SIG-M5 (cell line): ENCODE measurements around the gene ATP10D.
"Not testable (repeated sequence)": the region's sequence is repeated elsewhere in the genome, so short reads cannot be mapped to it uniquely, and the experiment has no call there.

Source experiments
- DNase-seq: peaks from one replicate; lab custom pipeline; 2025; lab: John Stamatoyannopoulos, UW

ATP10D gene

DNA sequence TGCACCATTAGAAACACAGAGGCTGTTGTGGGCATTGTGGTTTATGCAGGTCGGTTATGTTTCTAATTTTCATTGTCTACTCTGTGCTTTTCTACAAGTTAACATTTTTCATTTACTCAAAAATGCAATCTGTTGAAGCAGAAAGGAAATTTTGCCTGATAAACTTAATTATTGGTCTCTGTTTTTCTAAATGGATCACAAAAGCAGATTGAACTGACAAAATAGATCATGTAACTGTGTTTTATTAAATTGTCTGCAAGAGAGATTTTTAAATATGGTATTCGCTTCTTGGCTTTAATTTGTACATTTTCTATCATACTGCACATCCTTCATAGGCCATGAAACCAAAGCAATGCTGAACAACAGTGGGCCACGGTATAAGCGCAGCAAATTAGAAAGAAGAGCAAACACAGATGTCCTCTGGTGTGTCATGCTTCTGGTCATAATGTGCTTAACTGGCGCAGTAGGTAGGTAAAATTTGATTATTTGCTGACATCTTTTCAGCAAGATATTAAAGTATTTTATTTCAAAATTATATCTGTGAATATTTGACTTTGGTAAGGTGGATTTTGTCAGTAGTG lies 50.6 kb downstream of the ATP10D start:
- DNase-seq: no peak

DNA sequence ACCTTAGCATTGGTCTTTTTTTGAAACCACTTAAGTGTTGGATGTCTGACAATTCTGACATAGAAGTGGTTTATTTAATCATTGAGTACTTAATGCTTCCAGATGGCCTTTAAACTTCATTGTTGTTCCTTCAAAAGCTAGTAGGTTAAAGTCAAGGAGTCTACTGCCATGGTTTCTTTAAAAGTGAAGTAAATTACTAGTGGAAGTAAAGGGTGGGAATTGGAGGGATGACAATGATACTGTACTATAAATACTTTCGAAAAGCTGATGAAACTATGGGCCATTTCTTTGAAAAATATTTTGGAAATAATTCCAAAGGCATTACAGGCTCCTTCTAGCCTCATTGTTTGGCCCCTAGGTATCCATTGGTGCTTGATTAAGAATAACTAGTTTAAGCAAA lies 51.9 kb downstream of the ATP10D start:
- DNase-seq: no peak

DNA sequence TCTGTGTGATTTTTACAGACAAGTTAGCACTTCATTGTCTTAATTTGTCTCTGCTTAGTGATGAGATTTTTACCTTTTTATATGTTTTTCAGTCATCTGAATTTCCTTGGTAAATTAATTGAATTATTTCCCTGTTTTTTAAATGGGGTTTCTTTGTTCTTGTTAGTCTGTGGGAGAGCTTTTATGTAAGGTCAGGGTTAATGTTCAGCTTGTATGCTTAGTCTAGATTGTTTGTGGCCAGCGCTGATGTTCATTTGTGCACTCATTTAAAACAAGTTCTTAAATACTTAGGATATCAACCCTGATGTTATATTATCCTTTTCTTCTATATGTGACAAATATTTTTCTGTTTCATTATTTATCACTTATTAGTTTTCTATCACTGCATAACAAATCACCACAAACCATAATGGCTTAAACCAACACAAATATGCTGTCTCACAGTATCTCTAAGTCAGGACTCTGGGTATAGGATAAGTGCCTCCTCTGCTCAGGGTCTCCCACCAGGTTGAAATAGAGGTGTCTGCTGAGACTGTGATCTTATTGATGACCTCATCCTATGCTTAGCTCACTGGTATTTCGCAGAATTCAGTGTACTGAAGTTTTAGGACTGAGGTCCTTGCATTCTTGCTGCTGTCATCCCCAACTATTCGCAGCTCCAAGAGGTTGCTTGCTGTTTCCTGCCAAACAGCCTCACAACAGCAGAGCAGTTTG lies 53.2 kb downstream of the ATP10D start:
- no peak for DNase-seq

DNA sequence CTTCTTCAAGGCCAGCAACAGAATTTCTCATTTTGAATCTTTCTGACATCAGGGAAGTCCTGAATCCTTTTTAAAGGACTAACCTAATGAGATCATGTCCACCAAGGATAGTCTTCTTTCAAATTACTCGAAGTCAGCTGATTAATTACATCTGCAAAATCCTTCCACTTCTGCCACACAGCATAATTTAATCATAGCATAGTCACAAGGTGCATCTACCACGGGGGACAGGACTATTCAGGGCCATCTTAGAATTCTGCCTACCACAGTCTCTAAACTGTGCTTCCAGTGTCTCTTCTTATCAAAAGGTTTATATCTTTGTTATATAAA lies 53.7 kb downstream of the ATP10D start:
- no peak for DNase-seq

DNA sequence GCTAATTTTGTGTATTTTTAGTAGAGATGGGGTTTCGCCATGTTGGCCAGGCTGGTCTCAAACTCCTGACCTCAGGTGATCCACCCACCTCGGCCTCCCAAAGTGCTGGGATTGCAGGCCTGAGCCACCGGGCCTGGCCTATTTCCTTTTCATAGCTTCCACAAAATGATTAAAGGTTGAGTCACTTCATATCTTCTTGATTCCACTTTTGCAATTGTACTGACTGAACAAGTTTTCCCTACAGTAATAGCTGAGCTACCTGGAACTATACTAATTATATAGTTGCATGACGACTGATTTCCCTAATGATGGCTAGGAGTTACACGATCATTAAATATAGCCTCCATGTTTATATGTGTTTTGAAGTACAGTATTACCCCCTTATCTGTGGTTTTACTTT lies 57.6 kb downstream of the ATP10D start:
- not testable (repeated sequence) for DNase-seq

DNA sequence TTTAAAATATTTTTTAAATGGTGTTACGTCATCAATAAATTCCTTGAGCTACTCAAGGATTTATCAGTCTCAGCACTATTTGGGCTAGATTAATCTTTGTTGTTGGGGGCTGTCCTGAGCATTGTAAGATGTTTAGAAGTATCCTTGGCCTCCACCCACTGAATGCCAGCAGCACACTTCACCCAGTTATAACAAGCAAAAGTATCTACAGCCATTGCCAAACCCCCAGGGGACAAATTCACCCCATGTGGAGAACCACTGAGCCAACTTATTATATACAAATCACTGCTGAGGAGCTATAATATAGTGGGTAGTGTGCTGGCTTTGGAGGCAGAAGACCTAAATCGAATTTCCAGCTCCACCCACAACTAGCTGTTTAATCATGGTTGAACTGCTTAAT lies 58.3 kb downstream of the ATP10D start:
- no peak for DNase-seq

DNA sequence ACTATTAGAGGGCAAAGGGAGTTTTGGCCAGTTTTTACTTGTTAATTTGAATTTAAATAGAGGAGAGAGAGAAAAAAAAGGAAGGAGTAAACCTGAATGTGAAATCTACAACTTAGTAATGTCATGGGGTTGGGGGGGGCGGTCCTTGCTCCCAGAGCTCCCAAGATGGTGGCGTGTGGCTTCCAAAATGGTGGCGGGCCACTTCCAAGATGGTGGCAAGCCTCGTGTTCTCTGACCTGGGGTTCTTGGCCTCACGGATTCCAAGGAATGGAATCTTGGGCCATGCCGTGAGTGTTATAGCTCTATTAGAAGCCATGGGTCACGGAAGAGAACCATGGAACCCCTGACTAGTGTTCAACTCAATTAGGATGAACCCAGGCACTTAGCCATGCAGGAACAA lies 65.3 kb downstream of the ATP10D start:
- not testable (repeated sequence) for DNase-seq

DNA sequence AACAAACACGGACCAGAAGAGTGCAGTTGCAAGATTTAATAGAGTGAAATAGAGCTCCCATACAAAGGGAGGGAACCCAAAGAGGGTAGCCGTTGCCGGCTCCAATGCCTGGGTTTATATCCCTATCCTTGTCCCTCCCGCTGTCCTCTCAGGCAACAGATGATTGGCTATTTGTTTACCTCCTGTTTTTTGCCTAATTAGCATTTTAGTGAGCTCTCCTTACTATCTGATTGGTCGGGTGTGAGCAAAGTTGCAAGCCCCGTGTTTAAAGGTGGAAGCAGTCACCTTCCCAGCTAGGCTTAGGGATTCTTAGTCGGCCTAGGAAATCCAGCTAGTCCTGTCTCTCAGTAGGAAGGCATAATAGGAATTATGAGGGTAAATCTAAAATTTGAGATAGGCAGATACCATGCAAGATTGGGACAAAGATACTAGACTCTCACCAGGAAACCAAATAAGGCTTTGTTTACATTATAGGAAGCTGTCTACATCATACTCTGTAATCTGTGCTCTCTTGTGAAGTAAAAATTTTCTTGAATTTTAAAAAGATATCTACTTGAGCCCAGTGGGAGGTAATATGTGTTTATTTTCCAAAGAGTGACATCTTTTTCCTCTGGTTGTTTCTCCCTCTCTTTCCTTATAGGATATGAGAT lies 65.9 kb downstream of the ATP10D start:
- DNase-seq: no peak

DNA sequence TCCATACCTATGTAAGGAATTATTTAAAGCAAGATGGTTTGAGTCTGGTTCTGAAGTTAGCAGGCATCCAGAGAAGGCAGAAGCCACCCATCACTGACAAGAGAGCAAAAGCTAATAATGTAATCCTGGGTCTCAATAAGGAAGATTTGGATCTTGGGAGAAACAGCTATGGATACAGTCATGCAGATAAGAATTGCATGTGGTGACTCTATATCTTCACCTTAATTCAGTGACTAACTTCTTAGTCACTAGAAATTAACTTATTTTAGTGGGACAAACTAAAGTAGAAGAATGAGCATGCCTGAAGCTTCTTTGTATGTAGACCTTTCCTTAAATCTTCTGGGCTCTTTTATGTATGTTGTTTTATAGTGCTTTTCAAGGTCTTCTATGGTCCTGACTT lies 66.6 kb downstream of the ATP10D start:
- no peak for DNase-seq

DNA sequence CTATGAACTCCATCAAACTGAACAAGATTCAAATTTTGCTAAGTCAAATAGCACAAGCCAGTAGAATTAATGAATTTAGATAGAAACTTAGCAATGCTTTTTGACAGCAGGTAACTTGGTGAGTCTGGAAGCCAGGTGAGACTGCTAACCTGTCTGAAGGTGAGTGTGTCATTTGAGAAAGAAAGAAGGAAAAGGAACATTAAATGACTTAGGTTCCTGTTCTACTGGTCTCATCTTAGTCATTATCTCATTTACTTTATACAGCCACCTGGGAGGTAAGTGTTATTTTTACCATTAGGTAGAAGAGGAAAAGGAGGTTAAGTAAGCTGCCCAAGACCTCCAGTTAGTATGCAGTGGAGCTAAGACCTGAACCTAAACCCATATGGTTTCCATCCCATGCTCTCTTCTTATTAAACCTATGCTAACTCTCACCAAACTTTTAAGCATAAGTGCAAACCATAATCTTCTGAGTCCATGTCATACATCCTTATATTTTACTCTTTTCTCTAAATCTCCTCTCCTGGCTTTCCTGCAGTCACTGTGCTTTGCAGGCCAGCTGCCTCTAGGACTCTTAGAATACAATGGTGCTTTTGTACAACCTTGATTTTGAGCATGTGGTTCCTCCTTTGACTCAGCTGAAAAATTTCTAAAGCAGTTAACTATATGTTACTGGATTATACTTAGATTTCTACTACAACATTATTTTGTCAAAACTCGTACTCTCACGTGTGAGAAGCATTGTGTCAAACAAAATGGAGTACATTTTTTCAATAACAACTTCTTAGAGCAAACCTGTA lies 68.5 kb downstream of the ATP10D start:
- no peak for DNase-seq

DNA sequence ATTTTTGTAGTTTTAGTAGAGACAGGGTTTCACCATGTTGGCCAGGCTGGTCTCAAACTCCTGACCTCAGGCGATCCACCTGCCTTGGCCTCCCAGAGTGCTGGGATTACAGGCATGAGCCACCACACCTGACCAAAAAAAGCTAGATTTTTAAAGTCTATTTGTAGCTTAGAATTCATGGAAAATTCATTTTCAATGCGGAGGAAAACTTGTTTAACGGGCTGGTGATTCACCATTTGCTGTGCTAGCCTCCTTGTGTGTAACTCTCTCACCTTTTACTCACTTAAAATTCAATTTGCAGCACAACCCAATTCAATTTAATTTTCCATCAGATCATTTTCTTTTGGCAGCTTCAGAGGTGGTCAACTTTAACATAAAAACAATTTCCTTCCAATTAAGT lies 70.8 kb downstream of the ATP10D start:
- DNase-seq: not testable (repeated sequence)

DNA sequence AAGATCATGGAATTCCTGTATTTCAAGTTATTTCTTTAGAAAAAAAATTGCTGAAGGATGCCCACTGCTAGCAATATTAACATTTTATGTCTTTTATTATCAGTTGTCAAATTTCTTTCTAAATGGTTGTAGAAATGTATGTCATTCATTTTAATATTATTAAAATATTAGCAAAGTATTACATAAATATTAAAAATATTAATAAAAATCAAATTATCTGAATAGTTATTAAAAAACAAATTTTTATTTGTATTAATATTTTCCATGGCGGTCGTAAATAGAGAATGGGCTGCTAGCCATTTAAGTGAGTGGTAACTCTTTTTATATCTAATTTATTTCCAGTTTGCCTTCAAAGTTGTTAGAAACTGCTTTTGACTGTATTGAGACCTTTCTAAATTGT lies 72.2 kb downstream of the ATP10D start:
- no peak for DNase-seq

DNA sequence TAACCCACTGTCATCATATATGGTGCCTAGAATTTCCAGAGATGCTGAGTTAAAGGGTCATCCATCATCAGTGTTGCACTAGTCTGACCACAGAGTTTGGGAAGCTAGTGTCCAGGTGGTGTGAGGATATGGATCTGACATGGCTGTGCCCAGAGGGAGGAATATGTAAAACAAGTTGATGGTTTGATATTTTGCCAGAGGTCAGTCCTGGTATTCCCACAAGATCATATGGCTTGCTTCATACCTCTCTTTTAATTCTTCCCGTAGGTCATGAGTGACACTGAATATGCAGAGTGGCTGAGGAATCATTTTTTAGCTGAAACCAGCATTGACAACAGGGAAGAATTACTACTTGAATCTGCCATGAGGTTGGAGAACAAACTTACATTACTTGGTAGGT lies 75.6 kb downstream of the ATP10D start:
- DNase-seq: no peak

DNA sequence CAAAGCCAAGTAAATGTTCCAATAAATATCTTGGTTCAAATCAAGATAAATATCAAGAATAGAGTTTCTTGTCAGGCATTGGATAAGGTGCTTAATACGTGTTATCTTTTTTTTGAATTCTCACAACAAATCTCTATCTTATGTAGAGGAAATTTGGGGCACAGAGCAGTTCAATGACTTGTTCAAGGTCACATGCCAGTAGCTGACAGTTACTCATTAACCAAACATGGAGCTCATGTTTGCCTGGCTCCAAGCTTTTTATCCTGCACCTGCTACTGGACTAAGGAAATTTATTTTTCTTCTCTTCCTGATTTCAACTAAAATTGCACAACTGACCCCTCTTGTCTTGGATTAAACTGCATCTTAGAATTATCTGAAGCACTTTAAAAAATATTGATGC lies 76.3 kb downstream of the ATP10D start:
- DNase-seq: no peak

DNA sequence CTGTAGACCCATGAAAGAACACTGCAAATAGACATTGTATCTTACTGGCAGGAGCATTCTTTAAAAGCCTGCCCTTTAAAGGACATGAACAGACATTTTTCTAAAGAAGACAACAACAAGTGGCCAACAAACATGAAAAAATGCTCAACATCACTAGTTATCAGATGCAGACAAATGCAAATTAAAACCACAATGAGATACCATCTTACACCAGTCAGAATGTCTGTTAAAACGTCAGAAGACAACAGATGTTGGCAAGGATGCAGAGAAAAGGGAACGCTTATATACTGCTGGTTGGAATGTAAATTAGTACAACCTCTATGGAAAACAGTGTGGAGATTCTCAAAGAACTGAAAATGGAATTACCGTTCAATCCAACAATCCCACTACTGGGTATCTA lies 77.2 kb downstream of the ATP10D start:
- DNase-seq: no peak

DNA sequence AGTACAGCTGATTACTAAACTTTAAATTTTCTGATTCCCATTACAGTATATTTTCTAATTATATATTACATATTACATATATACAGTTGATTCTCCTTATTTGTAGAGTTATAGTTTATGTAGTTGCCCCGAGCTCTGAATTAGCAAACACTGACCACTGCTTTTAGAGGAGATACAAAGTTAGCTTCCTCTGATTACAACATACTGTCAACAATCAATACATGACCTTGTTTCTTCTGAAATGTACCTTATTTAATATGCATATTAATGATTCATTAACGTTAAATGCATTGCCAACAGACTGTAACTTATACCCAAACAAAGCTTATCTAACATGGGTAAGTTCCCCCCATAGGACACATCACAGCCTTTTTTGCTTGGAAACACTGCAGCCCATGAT lies 81.5 kb downstream of the ATP10D start:
- DNase-seq: no peak

DNA sequence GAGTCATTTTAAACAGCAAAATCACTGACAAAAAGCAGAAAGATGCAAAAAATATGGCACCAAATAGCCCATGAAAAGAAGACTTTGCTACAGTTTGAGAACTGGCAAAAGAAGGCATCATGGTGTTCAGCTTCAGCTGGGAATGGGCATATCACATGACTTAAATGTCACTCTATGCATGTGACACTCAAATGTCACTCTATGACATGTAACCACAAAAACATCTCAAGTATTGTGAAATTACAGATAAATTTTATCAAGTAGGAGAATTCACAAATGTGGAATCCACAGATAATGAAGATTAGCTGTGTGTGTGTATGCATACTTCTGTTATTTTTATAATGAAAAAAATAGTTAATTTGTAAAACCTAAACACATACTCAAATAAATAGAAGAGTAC lies 81.9 kb downstream of the ATP10D start:
- no peak for DNase-seq

DNA sequence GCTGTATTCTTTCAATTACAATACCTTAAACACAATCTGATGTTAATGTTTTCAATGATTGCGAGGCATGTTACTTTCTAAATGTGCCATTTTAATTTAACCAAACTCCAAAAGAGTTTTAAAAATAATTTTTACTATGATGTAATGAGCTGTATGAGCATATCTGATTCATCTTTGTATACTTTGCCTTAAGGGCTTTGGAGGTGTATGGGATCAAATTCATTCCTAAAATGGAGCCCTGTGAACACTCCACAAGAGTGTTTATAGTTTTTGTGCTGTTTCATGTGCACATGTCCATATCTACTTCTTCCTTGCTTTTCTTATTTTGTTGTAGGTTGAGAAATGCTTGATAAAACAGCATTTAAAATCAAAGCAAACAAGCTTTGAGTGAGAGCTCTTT lies 82.4 kb downstream of the ATP10D start:
- DNase-seq: no peak

DNA sequence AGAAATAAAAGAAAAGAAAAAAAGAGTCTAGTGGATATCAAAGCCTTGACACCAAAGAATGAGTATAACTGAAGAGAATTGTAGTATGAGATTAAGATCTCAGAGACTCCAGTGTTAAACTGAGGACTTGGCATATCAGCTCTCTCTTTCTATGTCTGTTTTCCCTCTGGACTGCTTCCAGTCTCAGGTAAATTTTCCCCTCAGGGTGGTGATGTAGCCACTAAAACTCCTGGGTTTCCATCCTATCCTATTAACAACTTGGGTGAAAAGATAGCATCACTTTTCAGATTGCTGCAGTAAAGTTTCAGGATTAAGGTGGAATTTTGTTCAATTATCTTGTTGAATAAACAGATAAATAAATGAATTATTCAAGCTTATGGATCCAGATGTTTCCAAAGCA lies 85.7 kb downstream of the ATP10D start:
- no peak for DNase-seq

DNA sequence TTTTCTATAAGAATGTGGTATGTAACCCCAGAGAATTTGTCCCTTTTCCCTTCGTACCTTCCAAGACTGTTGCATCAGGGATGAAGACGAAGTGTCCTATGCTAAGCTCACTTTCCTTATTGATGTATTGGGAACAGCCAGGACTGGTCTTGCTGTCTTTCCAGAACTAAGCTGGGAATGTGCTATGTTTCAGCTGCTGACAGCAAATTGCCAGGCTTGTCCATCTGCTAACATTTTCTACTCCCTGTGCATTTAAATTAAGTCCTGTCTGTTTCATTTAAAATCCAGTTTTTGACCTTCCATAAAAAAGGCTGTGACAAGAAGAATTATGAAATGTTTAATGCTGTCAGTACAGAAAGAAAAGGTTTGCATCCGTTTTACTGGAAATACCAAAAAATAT lies 87.9 kb downstream of the ATP10D start:
- DNase-seq: no peak

DNA sequence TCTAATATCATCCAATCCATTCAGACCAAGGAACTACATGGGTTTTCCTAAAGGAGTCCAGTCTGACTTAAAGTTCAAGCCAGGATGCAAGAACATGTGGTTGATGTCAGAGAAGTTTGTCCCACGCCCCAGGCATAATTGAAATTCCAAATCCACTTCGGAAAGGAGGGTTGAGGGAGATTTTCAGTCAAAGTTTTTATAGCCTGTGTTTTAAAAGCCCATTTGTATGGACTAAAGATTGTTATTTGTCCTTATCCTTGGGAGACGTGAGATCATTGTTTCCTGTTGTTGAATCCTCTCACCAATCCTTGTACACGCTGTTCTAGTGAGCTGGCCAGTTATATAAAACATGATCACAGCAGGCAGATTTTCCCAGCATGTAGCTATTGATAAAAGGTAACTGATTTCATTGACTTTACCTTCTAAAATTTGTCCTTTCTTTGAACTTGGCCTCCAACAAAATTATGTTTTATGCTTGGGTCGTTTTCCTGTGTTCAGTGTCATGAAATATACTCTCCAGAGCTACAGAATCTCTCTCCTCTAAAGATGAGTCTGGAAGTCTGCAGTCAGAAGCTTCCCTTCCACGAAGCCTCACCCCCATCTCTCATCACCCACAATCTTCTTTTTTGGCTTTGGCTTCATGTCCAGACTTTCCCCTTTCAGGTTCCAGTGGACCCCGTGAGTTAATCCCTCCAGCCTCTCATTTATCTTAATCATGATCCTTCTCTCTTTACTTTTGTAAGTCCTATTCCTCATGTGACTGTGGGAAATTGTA lies 92.9 kb downstream of the ATP10D start:
- DNase-seq: no peak

DNA sequence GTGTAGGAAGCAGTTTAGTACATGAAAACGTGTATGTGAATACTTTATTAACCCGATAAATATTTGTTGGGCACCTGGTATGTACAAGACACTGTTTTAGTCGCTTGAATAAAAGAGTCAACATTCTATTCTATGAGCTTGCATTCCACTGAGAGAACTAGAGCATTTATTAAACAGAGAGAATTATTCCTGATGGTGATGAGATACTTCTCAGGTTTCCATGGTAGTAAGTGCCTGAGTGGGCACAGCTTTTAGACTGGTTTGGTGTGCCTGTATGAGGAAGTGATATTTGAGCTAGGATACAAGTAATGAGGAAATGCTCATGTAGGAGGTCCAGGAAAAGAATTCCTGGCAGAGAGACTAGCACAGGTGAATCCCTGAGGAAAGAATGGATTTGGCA lies 94.2 kb downstream of the ATP10D start:
- no peak for DNase-seq
